K562 (cell line): ENCODE data around the gene CDCP1. TPM values are rescaled to one million over a fixed set of nuclear protein-coding genes. Genes with fewer than 3 reads are reported as not detected.

Source experiments
- CXXC5 ChIP-seq: fragments of 250-450 bp; sonication (Bioruptor Pico); IDR thresholded peaks from 2 replicates; pipeline ENCODE4 v1.8.0; 2022; ENCODE audit warnings: inconsistent platforms, mild to moderate bottlenecking, moderate library complexity
- ERF ChIP-seq: fragments of 450-650 bp; formaldehyde crosslinking; IDR thresholded peaks from 2 replicates; pipeline ENCODE4 v1.4.0; 2020; ENCODE audit warnings: mild to moderate bottlenecking, mixed read lengths
- ETV1 ChIP-seq: fragments of 450-650 bp; conservative IDR thresholded peaks from 2 replicates; pipeline ENCODE4 v1.6.1; 2016; ENCODE audit warnings: missing genetic modification characterization, control low read depth, low read depth, missing compliant biosample characterization
- GATA2 ChIP-seq: sonication (generic); formaldehyde crosslinking; IDR thresholded peaks from 2 replicates; pipeline ENCODE4 v1.4.0; 2020; ENCODE audit warnings: mild to moderate bottlenecking, missing genetic modification reagents
- HDAC8 ChIP-seq: fragments of 450-650 bp; IDR thresholded peaks from 2 replicates; pipeline ENCODE4 v1.6.1; 2016; ENCODE audit warnings: mild to moderate bottlenecking, missing genetic modification characterization, moderate library complexity, missing compliant biosample characterization
- HLTF ChIP-seq: fragments of 450-650 bp; IDR thresholded peaks from 2 replicates; pipeline ENCODE4 v1.6.1; 2016
- HNRNPL ChIP-seq: fragments of 200-400 bp; formaldehyde crosslinking; IDR thresholded peaks from 2 replicates; pipeline ENCODE4 v1.6.1; 2017; ENCODE audit warnings: low read depth, mild to moderate bottlenecking, low read length
- SRF ChIP-seq, 2 experiments: fragments of 250-450, 450-650 bp in 1 of 2; sonication (Bioruptor Pico) in 1 of 2; sonication (generic) in 1 of 2; formaldehyde crosslinking; IDR thresholded peaks; 2 replicates each; pipeline versions ENCODE4 v1.5.0 to v1.5.1; 2020 to 2022; ENCODE audit warnings: mild to moderate bottlenecking in 1 of 2, missing genetic modification reagents in 1 of 2
- SRSF1 ChIP-seq: fragments of 200-400 bp; formaldehyde crosslinking; IDR thresholded peaks from 2 replicates; pipeline ENCODE4 v1.6.1; 2017; ENCODE audit warnings: mild to moderate bottlenecking, low read depth, low read length, moderate library complexity
- STAT5A ChIP-seq: IDR thresholded peaks from 2 replicates; pipeline ENCODE4 v1.6.1; 2012; ENCODE audit warnings: low read length, inconsistent platforms, borderline replicate concordance
- TCF3 ChIP-seq: sonication (generic); formaldehyde crosslinking; IDR thresholded peaks from 2 replicates; pipeline ENCODE4 v1.4.0; 2020; ENCODE audit warnings: mild to moderate bottlenecking, missing genetic modification reagents
- TGIF2 ChIP-seq: sonication (generic); formaldehyde crosslinking; IDR thresholded peaks from 2 replicates; pipeline ENCODE4 v1.8.1; 2022; ENCODE audit warnings: mild to moderate bottlenecking, missing genetic modification reagents, moderate library complexity
- ZEB2 ChIP-seq: fragments of 450-650 bp; IDR thresholded peaks from 2 replicates; pipeline ENCODE4 v1.6.1; 2016
- ZNF3 ChIP-seq: fragments of 250-450 bp; sonication (Bioruptor Pico); IDR thresholded peaks from 2 replicates; pipeline ENCODE4 v1.5.0; 2021; ENCODE audit warnings: mild to moderate bottlenecking, moderate library complexity
- ZNF436 ChIP-seq: fragments of 250-450, 450-650 bp; sonication (Bioruptor Pico); formaldehyde crosslinking; IDR thresholded peaks from 2 replicates; pipeline ENCODE4 v1.7.0; 2020; ENCODE audit warnings: mild to moderate bottlenecking
- polyA plus RNA-seq, 8 experiments: library from polyadenylated mRNA; depleted of rRNA in 4 of 8; stranded (reverse) in 5 of 8; unstranded in 3 of 8; fragments of >200 nt; fragmentation: Nextera tagmentation in 2 of 8; fragmentation: Illumina TruSeq in 1 of 8; extraction: Ambion mirVana in 2 of 8; extraction: Trizol in 1 of 8; gene quantifications; 2 replicates each; pipeline versions ENCODE4 v1.2.1 to v1.2.3, GENCODE V29; 2011 to 2014; ENCODE audit warnings: inconsistent platforms in 1 of 8, missing spikeins in 1 of 8
- total RNA-seq, 7 experiments: library from RNA; depleted of rRNA in 6 of 7; stranded (reverse); fragments of >200 nt in 6 of 7; fragmentation: Illumina TruSeq in 2 of 7; extraction: Trizol in 2 of 7; gene quantifications; 2 replicates each; pipeline versions ENCODE4 v1.2.1 to v1.2.3, GENCODE V29; 2011 to 2021; ENCODE audit warnings: low replicate concordance in 1 of 7
- TF ChIP-seq, protein P1 (sequence below): sonication (generic); formaldehyde crosslinking; IDR thresholded peaks from 2 replicates; pipeline ENCODE4 v1.5.0; 2020; ENCODE audit warnings: missing genetic modification reagents
- TF ChIP-seq, protein P2 (sequence below): fragments of 250-450 bp; sonication (Bioruptor Pico); IDR thresholded peaks from 2 replicates; pipeline ENCODE4 v1.8.0; 2021; ENCODE audit warnings: moderate library complexity, mild to moderate bottlenecking, inconsistent platforms
- TF ChIP-seq, protein P3 (sequence below): fragments of 450-650 bp; IDR thresholded peaks from 2 replicates; pipeline ENCODE4 v1.6.1; 2016; ENCODE audit warnings: missing biosample characterization, missing genetic modification characterization
- TF ChIP-seq, protein P4 (sequence below): fragments of 250-450 bp; sonication (Bioruptor Pico); IDR thresholded peaks from 2 replicates; pipeline ENCODE4 v1.8.0; 2022; ENCODE audit warnings: moderate library complexity, mild to moderate bottlenecking, inconsistent platforms
- TF ChIP-seq, protein P5 (sequence below): fragments of 450-650 bp; formaldehyde crosslinking; IDR thresholded peaks from 2 replicates; pipeline ENCODE4 v1.4.0; 2022; ENCODE audit warnings: mild to moderate bottlenecking, moderate library complexity
- TF ChIP-seq, protein P6 (sequence below), 2 experiments: fragments of 250-450 bp in 1 of 2; fragments of 450-650 bp in 1 of 2; sonication (Bioruptor Pico) in 1 of 2; IDR thresholded peaks; 2 replicates each; pipeline versions ENCODE4 v1.6.1 to v1.8.0; 2016 to 2021; ENCODE audit warnings: mild to moderate bottlenecking in 2 of 2, moderate library complexity in 2 of 2, missing compliant biosample characterization in 1 of 2, missing genetic modification characterization in 1 of 2
- TF ChIP-seq, protein P7 (sequence below): fragments of 250-450 bp; sonication (Bioruptor Pico); IDR thresholded peaks from 2 replicates; pipeline ENCODE4 v1.5.0; 2021

Gene CDCP1
- total and polyA plus RNA-seq, 9 of the 15 experiments (the other 6 are each of a cell fraction or from before 2014, with no cell fraction given), result 3.9 to 16.4 (median 5.2) TPM

DNA sequence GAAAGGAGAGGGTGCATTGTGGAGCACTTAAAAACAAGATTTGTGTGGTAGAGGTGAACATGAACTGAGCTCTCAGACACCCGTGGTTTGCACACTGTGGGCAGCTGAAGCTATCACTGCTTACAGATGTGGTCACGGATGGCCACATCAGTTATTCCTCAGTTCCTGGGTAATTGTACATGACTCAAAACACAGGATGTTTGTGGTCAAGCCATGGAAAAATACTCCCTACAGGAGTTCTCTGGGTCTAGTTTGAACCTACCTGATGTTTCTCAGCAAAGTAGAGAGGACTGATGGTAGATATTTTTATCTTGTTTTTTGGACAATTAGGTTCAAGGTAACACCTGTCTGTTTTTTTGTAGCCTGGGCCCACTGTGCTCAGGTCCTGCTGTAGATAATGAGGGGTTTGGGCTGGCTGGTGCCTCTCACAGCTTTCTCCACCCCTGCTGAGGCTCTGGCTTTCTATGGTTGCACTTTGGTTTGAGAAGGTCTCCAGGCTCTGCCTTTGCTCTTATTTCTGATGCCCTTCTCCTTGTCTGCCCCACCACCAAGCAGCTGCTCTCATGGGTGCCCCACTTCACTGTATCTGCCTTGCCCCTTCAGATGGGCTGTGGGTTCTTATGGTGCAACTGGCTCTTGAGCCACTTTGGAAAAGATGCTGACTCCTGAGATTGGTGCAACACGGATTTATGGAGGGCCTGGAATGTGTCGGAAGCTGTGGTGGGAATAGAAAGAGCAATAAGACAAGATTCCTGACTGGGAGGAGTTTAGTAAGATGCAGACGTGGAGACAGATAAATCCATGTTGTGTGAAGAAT, 40.1 kb downstream of the CDCP1 start (continued):
- TF ChIP-seq CXXC5, result peak; percentile 68
- TF ChIP-seq HNRNPL, result no peak
- TF ChIP-seq HLTF, result no peak
- TF ChIP-seq STAT5A, result 0 out of 2 replicates have a peak, but pooled peaks have one; percentile 26
- TF ChIP-seq, protein P1, sequence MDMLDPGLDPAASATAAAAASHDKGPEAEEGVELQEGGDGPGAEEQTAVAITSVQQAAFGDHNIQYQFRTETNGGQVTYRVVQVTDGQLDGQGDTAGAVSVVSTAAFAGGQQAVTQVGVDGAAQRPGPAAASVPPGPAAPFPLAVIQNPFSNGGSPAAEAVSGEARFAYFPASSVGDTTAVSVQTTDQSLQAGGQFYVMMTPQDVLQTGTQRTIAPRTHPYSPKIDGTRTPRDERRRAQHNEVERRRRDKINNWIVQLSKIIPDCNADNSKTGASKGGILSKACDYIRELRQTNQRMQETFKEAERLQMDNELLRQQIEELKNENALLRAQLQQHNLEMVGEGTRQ (CRISPR knock-in tag), result no peak
- TF ChIP-seq, protein P2, sequence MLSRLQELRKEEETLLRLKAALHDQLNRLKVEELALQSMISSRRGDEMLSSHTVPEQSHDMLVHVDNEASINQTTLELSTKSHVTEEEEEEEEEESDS (CRISPR knock-in tag), result no peak
- TF ChIP-seq, protein P3, sequence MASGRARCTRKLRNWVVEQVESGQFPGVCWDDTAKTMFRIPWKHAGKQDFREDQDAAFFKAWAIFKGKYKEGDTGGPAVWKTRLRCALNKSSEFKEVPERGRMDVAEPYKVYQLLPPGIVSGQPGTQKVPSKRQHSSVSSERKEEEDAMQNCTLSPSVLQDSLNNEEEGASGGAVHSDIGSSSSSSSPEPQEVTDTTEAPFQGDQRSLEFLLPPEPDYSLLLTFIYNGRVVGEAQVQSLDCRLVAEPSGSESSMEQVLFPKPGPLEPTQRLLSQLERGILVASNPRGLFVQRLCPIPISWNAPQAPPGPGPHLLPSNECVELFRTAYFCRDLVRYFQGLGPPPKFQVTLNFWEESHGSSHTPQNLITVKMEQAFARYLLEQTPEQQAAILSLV, result peak; percentile 82
- TF ChIP-seq TGIF2, result no peak
- peak; percentile 94 for TF ChIP-seq ETV1 (tag)
- TF ChIP-seq ZEB2, result peak; percentile 67
- TF ChIP-seq ZNF436 (CRISPR knock-in tag), result no peak
- TF ChIP-seq, protein P4, sequence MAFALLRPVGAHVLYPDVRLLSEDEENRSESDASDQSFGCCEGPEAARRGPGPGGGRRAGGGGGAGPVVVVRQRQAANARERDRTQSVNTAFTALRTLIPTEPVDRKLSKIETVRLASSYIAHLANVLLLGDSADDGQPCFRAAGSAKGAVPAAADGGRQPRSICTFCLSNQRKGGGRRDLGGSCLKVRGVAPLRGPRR (CRISPR knock-in tag), result peak; percentile 65; the same call in 1 of the 2 replicates
- TF ChIP-seq GATA2 (CRISPR knock-in tag), result no peak
- peak; percentile 49 for TF ChIP-seq TCF3 (CRISPR knock-in tag)
- TF ChIP-seq, protein P5, sequence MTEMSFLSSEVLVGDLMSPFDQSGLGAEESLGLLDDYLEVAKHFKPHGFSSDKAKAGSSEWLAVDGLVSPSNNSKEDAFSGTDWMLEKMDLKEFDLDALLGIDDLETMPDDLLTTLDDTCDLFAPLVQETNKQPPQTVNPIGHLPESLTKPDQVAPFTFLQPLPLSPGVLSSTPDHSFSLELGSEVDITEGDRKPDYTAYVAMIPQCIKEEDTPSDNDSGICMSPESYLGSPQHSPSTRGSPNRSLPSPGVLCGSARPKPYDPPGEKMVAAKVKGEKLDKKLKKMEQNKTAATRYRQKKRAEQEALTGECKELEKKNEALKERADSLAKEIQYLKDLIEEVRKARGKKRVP (CRISPR knock-in tag), result peak; percentile 60; the same call in 1 of the 2 replicates
- TF ChIP-seq, protein P6, sequence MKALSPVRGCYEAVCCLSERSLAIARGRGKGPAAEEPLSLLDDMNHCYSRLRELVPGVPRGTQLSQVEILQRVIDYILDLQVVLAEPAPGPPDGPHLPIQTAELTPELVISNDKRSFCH (CRISPR knock-in tag; IDR thresholded peaks at IDR 0.05), result no peak
- TF ChIP-seq, protein P6 (tag; IDR thresholded peaks at IDR 0.05), result peak; percentile 98
- TF ChIP-seq ZNF3 (CRISPR knock-in tag), result 0 out of 2 replicates have a peak, but pooled peaks have one; percentile 29
- TF ChIP-seq, protein P7, sequence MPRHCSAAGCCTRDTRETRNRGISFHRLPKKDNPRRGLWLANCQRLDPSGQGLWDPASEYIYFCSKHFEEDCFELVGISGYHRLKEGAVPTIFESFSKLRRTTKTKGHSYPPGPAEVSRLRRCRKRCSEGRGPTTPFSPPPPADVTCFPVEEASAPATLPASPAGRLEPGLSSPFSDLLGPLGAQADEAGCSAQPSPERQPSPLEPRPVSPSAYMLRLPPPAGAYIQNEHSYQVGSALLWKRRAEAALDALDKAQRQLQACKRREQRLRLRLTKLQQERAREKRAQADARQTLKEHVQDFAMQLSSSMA (CRISPR knock-in tag), result peak; percentile 70; the same call in 1 of the 2 replicates
- TF ChIP-seq SRF (CRISPR knock-in tag; IDR thresholded peaks at IDR 0.05), result 0 out of 4 replicates have a peak, but pooled peaks of 1 of the 2 experiments have one; percentile 55
- TF ChIP-seq SRSF1, result no peak
- peak; percentile 97 for TF ChIP-seq ERF
- TF ChIP-seq HDAC8 (tag), result peak; percentile 97
